MM.1S (cell line): ENCODE measurements around the gene SLC12A3.

Experiments used
- EZH2 ChIP-seq: fragments of 300-600 bp; sonication (generic); optimal IDR thresholded peaks from 2 replicates; pipeline ENCODE3; 2017; ENCODE audit warnings: low read depth, mild to moderate bottlenecking, antibody characterized with exemption, low read length, mixed read lengths
- EZH2phosphoT487 ChIP-seq: fragments of 300-600 bp; sonication (generic); IDR thresholded peaks from 2 replicates; pipeline ENCODE4 v1.6.1; 2018; ENCODE audit warnings: antibody characterized with exemption, low read length
- TF ChIP-seq, protein P1 (sequence below): fragments of 300-600 bp; sonication (generic); IDR thresholded peaks from 2 replicates; pipeline ENCODE4 v1.5.1; 2016; ENCODE audit warnings: antibody characterized with exemption, low read length, mixed read lengths

- TF ChIP-seq, protein P1, sequence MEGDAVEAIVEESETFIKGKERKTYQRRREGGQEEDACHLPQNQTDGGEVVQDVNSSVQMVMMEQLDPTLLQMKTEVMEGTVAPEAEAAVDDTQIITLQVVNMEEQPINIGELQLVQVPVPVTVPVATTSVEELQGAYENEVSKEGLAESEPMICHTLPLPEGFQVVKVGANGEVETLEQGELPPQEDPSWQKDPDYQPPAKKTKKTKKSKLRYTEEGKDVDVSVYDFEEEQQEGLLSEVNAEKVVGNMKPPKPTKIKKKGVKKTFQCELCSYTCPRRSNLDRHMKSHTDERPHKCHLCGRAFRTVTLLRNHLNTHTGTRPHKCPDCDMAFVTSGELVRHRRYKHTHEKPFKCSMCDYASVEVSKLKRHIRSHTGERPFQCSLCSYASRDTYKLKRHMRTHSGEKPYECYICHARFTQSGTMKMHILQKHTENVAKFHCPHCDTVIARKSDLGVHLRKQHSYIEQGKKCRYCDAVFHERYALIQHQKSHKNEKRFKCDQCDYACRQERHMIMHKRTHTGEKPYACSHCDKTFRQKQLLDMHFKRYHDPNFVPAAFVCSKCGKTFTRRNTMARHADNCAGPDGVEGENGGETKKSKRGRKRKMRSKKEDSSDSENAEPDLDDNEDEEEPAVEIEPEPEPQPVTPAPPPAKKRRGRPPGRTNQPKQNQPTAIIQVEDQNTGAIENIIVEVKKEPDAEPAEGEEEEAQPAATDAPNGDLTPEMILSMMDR = no peak
- TF ChIP-seq EZH2 = no peak
- TF ChIP-seq EZH2phosphoT487 = no peak
Observed at GRCh38 chr16:56914896-56915295, 49.9 kb downstream of the SLC12A3 start.
